ENCODE data around the gene ATXN2. TPM values are rescaled to one million over a fixed set of nuclear protein-coding genes. Genes with fewer than 3 reads are reported as not detected.
"Not testable (repeated sequence)": the region's sequence is repeated elsewhere in the genome, so short reads cannot be mapped to it uniquely, and the experiment has no call there.

ATXN2 gene
- polyA plus RNA-seq, 1 donor = 54.3 TPM

DNA sequence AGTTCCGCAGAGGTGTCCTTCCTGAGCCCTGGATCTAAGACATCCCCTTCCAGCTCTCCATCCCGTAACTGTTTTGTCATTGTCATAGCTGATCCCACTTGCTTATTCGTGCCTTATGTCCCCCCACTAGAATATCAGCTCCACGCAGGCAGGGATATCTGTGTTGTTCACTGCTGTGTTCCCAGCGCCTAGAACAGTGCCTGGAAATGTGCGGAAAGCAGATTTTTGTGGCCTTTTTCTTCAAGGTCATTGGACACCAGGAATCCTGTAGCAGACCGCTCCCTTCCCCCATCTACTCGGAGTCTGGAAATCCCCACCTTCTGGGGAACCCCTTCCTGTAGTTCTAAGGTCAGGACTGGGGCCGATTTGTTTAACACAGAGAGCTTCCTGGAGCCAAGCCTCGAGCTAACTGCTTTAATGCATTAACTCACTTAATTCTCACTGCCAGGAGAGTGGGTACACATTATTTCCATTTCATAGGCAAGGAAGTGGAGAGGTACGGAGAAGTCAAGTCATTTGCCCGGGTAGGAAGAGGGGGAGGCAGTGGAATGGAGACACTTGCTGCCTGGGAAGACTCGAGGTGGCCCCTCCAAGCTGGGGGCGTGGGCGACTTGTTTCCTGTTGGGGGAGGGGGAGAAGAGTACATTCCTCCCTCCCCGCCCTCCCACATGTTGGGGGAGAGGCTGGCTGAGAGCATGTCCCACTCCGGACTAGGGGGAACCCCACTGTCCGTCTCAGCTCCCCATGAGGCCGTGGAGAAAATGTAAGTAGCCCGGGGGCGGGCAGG, 194.6 kb downstream of the ATXN2 start:
- peak overlapping the region; percentile 56 for H3K4me3 ChIP-seq (ENCODE audit: low read length)
- peaks cover 2% of the 10 kb centered on the region for H3K9me3 ChIP-seq (ENCODE audit: control insufficient read depth, low read depth, low read length)
- 94% methylated on average over 2 of the region's 21 CpGs for WGBS (ENCODE audit: insufficient coverage, low lambda C conversion rate)
- H3K4me1 ChIP-seq (ENCODE audit: control insufficient read depth, insufficient read depth, low read length) = peaks cover 14% of the 10 kb centered on the region
- peaks cover 4% of the 10 kb centered on the region for H3K27me3 ChIP-seq (ENCODE audit: control insufficient read depth, insufficient read depth, low read length)
- H3K36me3 ChIP-seq (ENCODE audit: control insufficient read depth, insufficient read depth, low read length) = no peaks in the 10 kb centered on the region
- peak in 1 of 2 donors; percentile 64 for DNase-seq
- H3K27ac ChIP-seq (ENCODE audit: low read length) = peak overlapping the region; percentile 35

- H3K4me3 ChIP-seq (ENCODE audit: low read length); H3K27me3 ChIP-seq (ENCODE audit: control insufficient read depth, insufficient read depth, low read length); DNase-seq; H3K27ac ChIP-seq (ENCODE audit: low read length); H3K36me3 ChIP-seq (ENCODE audit: control insufficient read depth, insufficient read depth, low read length); H3K9me3 ChIP-seq (ENCODE audit: control insufficient read depth, low read depth, low read length): not testable (repeated sequence)
- 77% methylated on average over 3 of the region's 9 CpGs for WGBS (ENCODE audit: insufficient coverage, low lambda C conversion rate)
- peaks cover 14% of the 10 kb centered on the region for H3K4me1 ChIP-seq (ENCODE audit: control insufficient read depth, insufficient read depth, low read length)
Measured at GRCh38 chr12:111402490-111402824, 196.7 kb downstream of the ATXN2 start.

Other genes with a start within 250 kb of the ATXN2 start
- 85.8 TPM for gene PHETA1, start 230.2 kb downstream of the ATXN2 start, polyA plus RNA-seq
- gene SH2B3, start 193.4 kb downstream of the ATXN2 start, polyA plus RNA-seq = 10.8 TPM
- 15.0 TPM for gene BRAP, start 86.6 kb upstream of the ATXN2 start, polyA plus RNA-seq
- gene ACAD10, start 86.7 kb upstream of the ATXN2 start, polyA plus RNA-seq = 36.0 TPM
- 100 TPM for gene ALDH2, start 167.6 kb upstream of the ATXN2 start, polyA plus RNA-seq
- 56.7 TPM for gene MAPKAPK5, start 242.9 kb upstream of the ATXN2 start, polyA plus RNA-seq